ENCODE data around the gene GRID1. TPM values are rescaled to one million over a fixed set of nuclear protein-coding genes. Genes with fewer than 3 reads are reported as not detected.

Gene GRID1
- total RNA-seq, 1 donor from 2014 or later: 0.75 TPM

- Histone ChIP-seq H3K36me3 (ENCODE audit: insufficient read depth, low read length) (no peaks in the 10 kb centered on the region), H3K27me3 (ENCODE audit: insufficient read depth, low read length) (no peaks in the 10 kb centered on the region), H3K27ac (ENCODE audit: low read depth, low read length) (no peak overlapping the region), H3K9me3 (ENCODE audit: insufficient read depth, low read depth, low read length) (no peaks in the 10 kb centered on the region), H3K9ac (ENCODE audit: low read length) (no peak overlapping the region), H3K4me2 (ENCODE audit: low read length) (no peak overlapping the region), H3K4me1 (ENCODE audit: insufficient read depth, low read length) (no peaks in the 10 kb centered on the region), H3K79me2 (ENCODE audit: insufficient read depth, low read length) (no peaks in the 10 kb centered on the region), H4K20me1 (ENCODE audit: insufficient read depth, low read length) (no peaks in the 10 kb centered on the region), H3K4me3 (ENCODE audit: insufficient read depth, low read depth, low read length) (no peak overlapping the region), H2AFZ (ENCODE audit: low read depth, low read length) (no peak overlapping the region)
- H3K27me3 Mint-ChIP-seq (ENCODE audit: low read depth, unreplicated experiment): peaks cover 69% of the 10 kb centered on the region
- no peak overlapping the region for H3K27ac Mint-ChIP-seq (ENCODE audit: unreplicated experiment)
- H3K4me3 Mint-ChIP-seq (ENCODE audit: unreplicated experiment): no peak overlapping the region
- no peak for FAIRE-seq
- no peak for DNase-seq (ENCODE audit: low read depth)
- H3K9me3 Mint-ChIP-seq (ENCODE audit: unreplicated experiment): peaks cover 5% of the 10 kb centered on the region
- no peaks in the 10 kb centered on the region for H3K4me1 Mint-ChIP-seq (ENCODE audit: low read depth, unreplicated experiment)
- TF ChIP-seq CTCF (IDR thresholded peaks at IDR 0.05; ENCODE audit: insufficient read depth, low read depth, low read length) (no peak), EZH2 (IDR thresholded peaks at IDR 0.05; ENCODE audit: insufficient read depth, low read length) (no peak)
- no peaks in the 10 kb centered on the region for H3K36me3 Mint-ChIP-seq (ENCODE audit: low read depth, unreplicated experiment)
Measured at GRCh38 chr10:86312701-86313270, 53.8 kb downstream of the GRID1 start.

GRCh38 chr10:86311906-86312305 lies 54.7 kb downstream of the GRID1 start:
- Histone ChIP-seq H3K4me1 (ENCODE audit: insufficient read depth, low read length) (no peaks in the 10 kb centered on the region), H3K36me3 (ENCODE audit: insufficient read depth, low read length) (no peaks in the 10 kb centered on the region), H3K9ac (ENCODE audit: low read length) (no peak overlapping the region), H2AFZ (ENCODE audit: low read depth, low read length) (no peak overlapping the region), H4K20me1 (ENCODE audit: insufficient read depth, low read length) (no peaks in the 10 kb centered on the region), H3K27ac (ENCODE audit: low read depth, low read length) (no peak overlapping the region), H3K79me2 (ENCODE audit: insufficient read depth, low read length) (no peaks in the 10 kb centered on the region), H3K4me2 (ENCODE audit: low read length) (no peak overlapping the region), H3K27me3 (ENCODE audit: insufficient read depth, low read length) (no peaks in the 10 kb centered on the region), H3K4me3 (ENCODE audit: insufficient read depth, low read depth, low read length) (no peak overlapping the region), H3K9me3 (ENCODE audit: insufficient read depth, low read depth, low read length) (no peaks in the 10 kb centered on the region)
- Mint-ChIP-seq H3K27me3 (ENCODE audit: low read depth, unreplicated experiment) (peaks cover 64% of the 10 kb centered on the region), H3K9me3 (ENCODE audit: unreplicated experiment) (peaks cover 5% of the 10 kb centered on the region), H3K4me3 (ENCODE audit: unreplicated experiment) (no peak overlapping the region), H3K36me3 (ENCODE audit: low read depth, unreplicated experiment) (no peaks in the 10 kb centered on the region), H3K27ac (ENCODE audit: unreplicated experiment) (no peak overlapping the region), H3K4me1 (ENCODE audit: low read depth, unreplicated experiment) (no peaks in the 10 kb centered on the region)
- DNase-seq (ENCODE audit: low read depth) (no peak), FAIRE-seq (no peak)
- TF ChIP-seq EZH2 (IDR thresholded peaks at IDR 0.05; ENCODE audit: insufficient read depth, low read length) (no peak), CTCF (IDR thresholded peaks at IDR 0.05; ENCODE audit: insufficient read depth, low read depth, low read length) (no peak)

- no peak overlapping the region for H3K4me3 ChIP-seq (ENCODE audit: insufficient read depth, low read depth, low read length)
- H3K4me1 Mint-ChIP-seq (ENCODE audit: low read depth, unreplicated experiment): no peaks in the 10 kb centered on the region
- TF ChIP-seq EZH2 (IDR thresholded peaks at IDR 0.05; ENCODE audit: insufficient read depth, low read length) (no peak), CTCF (IDR thresholded peaks at IDR 0.05; ENCODE audit: insufficient read depth, low read depth, low read length) (no peak)
- no peaks in the 10 kb centered on the region for H3K27me3 ChIP-seq (ENCODE audit: insufficient read depth, low read length)
- H2AFZ ChIP-seq (ENCODE audit: low read depth, low read length): no peak overlapping the region
- no peak for DNase-seq (ENCODE audit: low read depth)
- H4K20me1 ChIP-seq (ENCODE audit: insufficient read depth, low read length): no peaks in the 10 kb centered on the region
- H3K9me3 ChIP-seq (ENCODE audit: insufficient read depth, low read depth, low read length): no peaks in the 10 kb centered on the region
- no peak overlapping the region for H3K27ac ChIP-seq (ENCODE audit: low read depth, low read length)
- no peaks in the 10 kb centered on the region for H3K79me2 ChIP-seq (ENCODE audit: insufficient read depth, low read length)
- FAIRE-seq: no peak
- peaks cover 59% of the 10 kb centered on the region for H3K27me3 Mint-ChIP-seq (ENCODE audit: low read depth, unreplicated experiment)
- H3K36me3 Mint-ChIP-seq (ENCODE audit: low read depth, unreplicated experiment): no peaks in the 10 kb centered on the region
- H3K4me2 ChIP-seq (ENCODE audit: low read length): no peak overlapping the region
- no peak overlapping the region for H3K9ac ChIP-seq (ENCODE audit: low read length)
- peaks cover 5% of the 10 kb centered on the region for H3K9me3 Mint-ChIP-seq (ENCODE audit: unreplicated experiment)
- H3K4me1 ChIP-seq (ENCODE audit: insufficient read depth, low read length): no peaks in the 10 kb centered on the region
- no peak overlapping the region for H3K27ac Mint-ChIP-seq (ENCODE audit: unreplicated experiment)
- no peaks in the 10 kb centered on the region for H3K36me3 ChIP-seq (ENCODE audit: insufficient read depth, low read length)
- no peak overlapping the region for H3K4me3 Mint-ChIP-seq (ENCODE audit: unreplicated experiment)
Measured at GRCh38 chr10:86311190-86311589, 55.4 kb downstream of the GRID1 start.
